ENCODE measurements around the gene HS1BP3.

HS1BP3 gene

DNA sequence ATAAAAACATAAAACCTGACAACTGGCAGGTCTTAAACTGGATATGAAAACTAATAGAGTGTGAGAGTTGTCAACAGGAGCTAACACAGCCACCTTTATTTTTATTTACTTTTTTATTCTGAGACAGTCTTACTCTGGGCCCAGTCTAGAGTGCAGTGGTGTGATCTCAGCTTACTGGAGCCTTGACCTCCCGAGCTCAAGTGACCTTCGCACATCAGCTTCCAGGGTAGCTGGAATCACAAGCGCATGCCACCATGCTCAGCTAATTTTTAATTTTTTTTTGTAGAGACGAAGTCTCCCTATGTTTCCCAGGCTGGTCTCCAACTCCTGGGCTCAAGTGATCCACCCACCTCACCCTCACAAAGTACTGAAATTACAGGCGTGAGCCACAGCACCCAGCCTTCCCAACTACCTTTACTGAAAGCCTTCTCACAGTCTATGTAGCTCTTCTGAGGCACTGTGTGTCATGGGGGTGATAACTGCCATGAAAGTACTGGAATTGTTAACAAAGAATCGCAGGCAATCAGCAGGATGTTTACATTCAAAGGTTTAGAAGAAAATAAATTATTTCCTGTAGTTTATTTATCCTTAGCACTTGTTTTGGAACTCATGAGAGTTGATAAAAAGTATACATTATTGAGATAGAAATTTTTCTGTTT, 40.3 kb upstream of the HS1BP3 start:
- TF ChIP-seq, protein P1, sequence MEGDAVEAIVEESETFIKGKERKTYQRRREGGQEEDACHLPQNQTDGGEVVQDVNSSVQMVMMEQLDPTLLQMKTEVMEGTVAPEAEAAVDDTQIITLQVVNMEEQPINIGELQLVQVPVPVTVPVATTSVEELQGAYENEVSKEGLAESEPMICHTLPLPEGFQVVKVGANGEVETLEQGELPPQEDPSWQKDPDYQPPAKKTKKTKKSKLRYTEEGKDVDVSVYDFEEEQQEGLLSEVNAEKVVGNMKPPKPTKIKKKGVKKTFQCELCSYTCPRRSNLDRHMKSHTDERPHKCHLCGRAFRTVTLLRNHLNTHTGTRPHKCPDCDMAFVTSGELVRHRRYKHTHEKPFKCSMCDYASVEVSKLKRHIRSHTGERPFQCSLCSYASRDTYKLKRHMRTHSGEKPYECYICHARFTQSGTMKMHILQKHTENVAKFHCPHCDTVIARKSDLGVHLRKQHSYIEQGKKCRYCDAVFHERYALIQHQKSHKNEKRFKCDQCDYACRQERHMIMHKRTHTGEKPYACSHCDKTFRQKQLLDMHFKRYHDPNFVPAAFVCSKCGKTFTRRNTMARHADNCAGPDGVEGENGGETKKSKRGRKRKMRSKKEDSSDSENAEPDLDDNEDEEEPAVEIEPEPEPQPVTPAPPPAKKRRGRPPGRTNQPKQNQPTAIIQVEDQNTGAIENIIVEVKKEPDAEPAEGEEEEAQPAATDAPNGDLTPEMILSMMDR (IDR thresholded peaks at IDR 0.05; ENCODE audit: extremely low read depth, missing control alignments): no peak

DNA sequence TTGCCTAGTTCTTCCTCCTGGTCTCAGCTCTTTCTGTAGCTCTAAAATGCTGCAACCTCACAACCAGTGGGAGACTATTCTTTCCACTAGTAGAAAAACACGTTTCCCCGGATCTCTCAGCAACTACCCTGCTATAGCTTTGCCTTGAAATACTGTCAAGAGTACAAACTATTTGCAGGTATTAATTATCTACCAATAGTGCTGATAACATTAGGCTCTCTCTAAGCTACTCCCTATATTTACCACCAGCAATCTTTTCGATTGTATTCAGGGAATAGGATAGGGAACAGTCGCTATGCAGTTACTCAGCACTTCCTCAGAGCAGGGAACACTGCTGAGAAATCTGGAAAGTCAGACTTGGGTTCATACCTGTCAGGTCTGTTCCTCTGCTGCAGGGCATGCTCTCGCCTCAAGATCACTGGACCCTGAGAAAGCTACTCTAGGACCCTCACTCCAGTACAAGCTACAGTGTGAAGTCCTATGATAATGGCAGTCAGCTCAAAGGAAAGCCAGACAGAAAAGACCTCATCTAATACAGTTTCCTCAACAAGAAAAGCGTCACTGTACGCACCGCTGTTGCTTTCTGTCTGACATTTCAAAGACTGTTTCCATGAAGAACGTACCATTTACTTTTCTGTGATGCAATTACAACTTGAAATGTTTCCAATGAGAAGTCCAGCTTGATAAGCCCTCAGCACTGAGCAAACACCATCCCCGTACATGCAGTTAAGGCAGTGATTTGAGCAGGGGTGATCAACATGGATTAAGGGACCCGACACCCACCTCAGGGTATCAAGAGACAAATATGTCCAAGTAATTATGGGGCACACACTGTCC, 38.7 kb upstream of the HS1BP3 start:
- TF ChIP-seq, protein P1 (IDR thresholded peaks at IDR 0.05; ENCODE audit: extremely low read depth, missing control alignments): no peak

More for the DNA sequence above, 40.3 kb upstream of the HS1BP3 start:
- no peak for DNase-seq (ENCODE audit: low spot score)

DNA sequence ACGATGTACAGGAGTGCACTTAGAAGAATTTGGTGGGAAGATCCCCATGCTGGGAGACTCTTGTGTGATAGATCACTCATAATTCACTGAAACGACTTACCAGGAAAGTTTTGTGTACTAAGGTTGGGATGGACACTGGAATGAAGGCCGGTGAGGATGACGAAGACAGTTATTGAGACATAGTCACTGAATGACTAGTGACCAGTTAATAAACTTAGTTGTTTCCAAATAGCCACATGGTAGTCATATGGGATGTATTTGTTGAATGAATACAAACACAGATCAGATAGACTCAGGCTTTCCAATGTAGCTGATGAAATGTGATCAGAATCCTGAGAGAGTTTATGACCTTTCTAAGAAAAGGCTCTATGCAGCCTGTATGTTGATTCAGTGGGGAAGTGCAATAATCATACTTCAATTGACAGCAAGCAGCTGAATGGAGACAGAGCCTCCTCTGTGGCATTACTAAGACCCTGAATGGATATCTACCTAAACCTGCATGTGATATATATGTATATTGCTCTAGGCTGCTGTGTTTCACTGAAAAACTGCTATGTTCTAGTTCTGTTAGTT, 36.4 kb upstream of the HS1BP3 start:
- TF ChIP-seq, protein P1 (IDR thresholded peaks at IDR 0.05; ENCODE audit: extremely low read depth, missing control alignments): no peak
- no peak for DNase-seq (ENCODE audit: low spot score)

More for the DNA sequence above, 38.7 kb upstream of the HS1BP3 start:
- DNase-seq (ENCODE audit: low spot score): no peak

DNA sequence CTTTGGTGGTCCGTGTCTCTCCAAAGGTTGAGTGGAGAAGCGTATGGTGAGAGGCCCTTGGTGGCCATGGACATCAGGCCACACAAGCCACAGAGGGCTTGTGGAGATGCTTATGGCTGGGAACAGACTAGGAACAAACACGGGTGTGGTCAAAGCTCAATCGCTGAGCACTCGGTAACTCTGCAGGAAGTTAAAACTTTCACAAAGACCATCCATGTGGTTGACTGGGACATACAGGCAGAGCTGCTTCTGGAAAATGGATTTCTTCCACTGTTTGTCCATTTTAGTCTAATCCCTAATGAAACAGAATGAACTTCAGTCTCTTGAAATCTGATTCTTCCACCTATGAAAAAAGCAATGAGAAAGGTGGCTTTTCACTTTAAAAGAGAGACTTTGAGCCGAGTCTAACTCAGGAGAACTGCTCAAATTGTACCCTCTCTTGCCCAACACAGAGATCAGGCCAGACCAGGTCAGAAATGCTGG, 33.7 kb upstream of the HS1BP3 start:
- TF ChIP-seq, protein P1 (IDR thresholded peaks at IDR 0.05; ENCODE audit: extremely low read depth, missing control alignments): no peak
- DNase-seq (ENCODE audit: low spot score): no peak

DNA sequence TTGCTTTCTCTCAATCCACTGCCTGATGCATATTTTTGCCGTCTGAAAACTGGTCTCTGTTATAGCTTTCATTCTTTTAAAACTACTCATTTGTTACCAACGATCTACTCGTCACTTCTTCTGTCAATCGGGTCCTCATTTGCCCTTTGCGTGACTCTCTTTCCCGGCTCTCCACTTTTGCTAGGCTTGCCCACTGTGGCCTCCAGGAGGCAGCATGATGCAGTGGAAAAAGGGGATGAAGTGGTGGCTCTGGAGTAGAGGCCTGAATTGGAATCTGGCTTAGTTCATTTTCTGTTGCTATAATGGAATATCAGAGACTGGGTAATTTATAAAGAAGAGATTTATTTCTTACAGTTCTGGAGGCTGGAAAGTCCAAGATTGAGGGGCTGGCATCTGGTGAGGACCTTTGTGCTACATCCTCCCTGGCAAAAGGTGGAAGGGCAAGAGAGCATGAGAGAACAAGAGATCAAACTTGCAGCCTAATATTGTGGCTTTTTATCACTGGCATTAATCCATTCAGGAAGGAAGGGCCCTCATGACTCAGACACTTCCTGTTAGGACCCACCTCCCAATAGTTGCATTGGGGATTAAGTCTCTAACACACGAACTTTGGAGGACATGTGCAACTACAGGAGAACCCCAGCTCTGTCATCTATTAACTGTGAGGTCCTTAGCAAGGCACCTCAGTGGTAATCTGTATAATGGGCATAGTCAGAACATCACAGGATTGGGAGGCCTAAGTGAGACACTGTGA, 31.4 kb upstream of the HS1BP3 start:
- DNase-seq (ENCODE audit: low spot score): no peak
- TF ChIP-seq, protein P1 (IDR thresholded peaks at IDR 0.05; ENCODE audit: extremely low read depth, missing control alignments): peak; percentile 6

DNA sequence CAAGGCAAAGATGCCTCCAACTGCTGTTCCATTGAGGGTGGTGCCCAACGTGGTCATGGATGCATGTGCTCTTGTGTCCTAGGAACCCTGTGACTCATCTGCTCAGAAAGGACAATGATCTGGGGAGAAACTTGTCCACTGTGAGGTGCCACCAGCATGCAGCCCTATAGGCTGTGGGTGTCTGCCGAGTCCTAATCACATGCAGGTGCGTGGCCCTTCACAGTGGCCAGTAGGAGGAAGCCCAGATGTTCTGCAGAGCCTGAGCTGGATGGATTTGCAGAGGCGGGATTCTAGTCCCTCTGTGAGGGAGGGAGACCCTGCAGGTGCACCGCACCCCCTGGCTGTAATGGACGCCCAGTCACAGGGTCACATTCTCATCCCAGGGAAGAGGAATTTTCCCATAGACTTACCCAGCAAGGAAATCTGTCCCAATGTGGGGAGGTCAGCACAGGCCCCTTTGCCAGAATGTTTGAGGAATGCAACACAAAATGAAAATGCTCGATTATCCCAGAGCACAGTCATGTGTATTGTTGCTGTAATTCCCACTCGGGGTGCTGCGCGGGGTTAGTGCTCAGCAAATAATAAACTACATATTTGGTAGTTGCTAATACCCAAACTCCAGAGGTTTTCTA, 30.0 kb upstream of the HS1BP3 start:
- TF ChIP-seq, protein P1 (IDR thresholded peaks at IDR 0.05; ENCODE audit: extremely low read depth, missing control alignments): no peak
- DNase-seq (ENCODE audit: low spot score): no peak
